DMS53 (cell line): ENCODE data around the gene DLG2.

Experiments
- DNase-seq: peaks from one replicate; lab custom pipeline; 2025; lab: John Stamatoyannopoulos, UW

DLG2 gene

GRCh38 chr11:83921447-83922192, 1705.5 kb downstream of the DLG2 start:
- DNase-seq = no peak

DNA sequence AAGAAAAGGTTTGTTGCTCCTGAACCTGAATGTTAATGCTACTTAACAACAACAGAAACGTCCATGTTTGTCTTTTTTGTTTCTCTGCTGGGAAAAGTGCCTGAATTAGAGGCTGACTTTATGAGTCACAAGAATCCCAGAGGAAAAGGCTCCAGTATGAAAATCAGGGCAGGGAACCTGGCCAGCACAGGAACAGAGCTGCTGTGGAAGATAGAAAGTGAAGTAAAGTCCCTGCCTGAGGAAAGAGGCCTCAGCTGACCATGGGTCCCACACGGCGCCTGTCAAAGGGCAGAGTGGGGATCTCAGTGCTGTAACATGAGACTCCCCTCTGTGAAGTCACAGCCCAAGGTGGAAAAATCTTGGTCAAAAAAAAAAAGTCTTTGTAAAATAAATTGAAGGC, 1708.7 kb downstream of the DLG2 start:
- DNase-seq = no peak

- DNase-seq = no peak
These were observed 1712.1 kb downstream of the DLG2 start for GRCh38 chr11:83914995-83915394.

GRCh38 chr11:83909579-83910534, 1717.3 kb downstream of the DLG2 start:
- no peak for DNase-seq

DNA sequence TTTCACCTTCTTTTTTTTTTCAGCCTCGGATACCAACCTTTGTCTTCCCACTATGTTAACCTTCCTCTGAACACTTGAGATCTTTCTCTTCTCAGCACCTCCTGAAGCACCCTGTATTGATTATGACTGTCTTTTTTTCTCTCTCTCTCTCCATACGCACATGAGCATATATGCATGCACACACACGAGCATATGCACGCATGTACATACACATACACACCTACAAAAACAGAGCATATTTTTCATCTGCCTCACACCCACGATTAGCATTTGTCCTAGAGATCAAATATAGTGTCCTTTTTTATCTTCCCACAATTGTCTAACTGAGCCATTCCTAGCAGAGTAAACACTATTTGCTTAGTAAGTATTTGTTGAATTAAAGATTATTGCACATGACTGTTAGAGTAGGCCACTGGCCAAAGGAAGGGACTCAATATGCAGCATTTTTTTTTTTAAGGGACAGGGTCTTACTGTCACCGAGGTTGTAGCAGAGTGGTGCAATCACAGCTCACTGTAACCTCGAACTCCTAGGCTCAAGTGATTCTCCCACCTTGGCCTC, 1718.8 kb downstream of the DLG2 start:
- DNase-seq = no peak

GRCh38 chr11:83895516-83895915, 1731.6 kb downstream of the DLG2 start:
- no peak for DNase-seq

DNA sequence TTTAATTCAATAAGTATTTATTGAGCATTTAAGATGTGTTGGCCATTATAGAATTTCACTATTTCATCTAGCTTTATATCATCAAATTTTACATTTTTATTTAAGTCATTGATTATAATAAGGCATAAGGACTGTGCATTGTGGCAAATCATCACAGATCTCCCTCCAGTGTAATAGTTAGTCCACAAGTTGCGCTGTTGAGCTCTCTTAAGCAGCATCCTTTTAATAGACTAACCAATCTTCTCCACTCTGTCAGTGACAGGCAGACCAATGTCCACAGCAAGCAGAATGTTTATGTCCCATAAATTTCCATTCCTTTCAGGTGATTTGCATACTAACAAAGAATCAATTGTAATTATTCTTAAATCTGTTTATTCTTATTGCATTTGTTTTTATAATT, 1745.7 kb downstream of the DLG2 start:
- DNase-seq = peak; percentile 46

DNA sequence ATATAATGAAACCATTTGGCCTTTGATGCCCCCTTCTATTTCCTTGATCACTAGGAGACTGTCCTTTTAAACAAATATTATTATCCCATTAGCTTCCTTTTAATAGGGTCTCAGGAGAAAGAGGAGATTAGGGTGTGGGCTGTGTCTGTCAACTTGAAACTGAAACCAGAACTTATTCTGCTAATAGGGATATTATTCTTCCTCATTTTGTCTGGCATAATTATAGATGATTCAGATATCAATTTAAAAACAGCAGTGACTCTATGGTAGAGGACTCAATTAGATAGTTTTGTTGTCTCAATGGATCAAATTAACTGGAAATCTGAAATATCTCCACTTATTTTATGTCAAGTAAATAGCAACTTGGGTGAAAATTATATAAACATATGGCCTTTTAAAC, 1756.1 kb downstream of the DLG2 start:
- no peak for DNase-seq

DNA sequence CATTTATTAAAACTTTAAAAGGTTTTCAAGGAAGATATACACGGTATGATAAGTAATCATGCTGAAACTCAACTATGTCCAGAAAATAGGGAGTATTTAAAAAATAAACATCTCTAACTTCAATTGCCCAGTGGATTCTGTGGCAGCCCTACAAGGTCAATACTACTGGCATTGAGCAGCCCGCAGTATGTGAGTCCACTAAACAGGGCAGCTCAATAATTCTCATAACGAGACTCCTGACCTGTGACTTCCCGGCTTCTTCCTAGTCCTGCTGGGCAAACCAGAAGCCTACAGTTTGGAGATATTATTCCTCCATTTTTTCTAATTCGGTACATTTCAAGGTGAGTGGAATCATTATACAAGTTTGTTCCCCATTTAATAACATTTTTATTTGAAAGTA, 1760.5 kb downstream of the DLG2 start:
- DNase-seq = no peak

- DNase-seq = peak; percentile 73
These were observed 1761.3 kb downstream of the DLG2 start for GRCh38 chr11:83865636-83866461.

DNA sequence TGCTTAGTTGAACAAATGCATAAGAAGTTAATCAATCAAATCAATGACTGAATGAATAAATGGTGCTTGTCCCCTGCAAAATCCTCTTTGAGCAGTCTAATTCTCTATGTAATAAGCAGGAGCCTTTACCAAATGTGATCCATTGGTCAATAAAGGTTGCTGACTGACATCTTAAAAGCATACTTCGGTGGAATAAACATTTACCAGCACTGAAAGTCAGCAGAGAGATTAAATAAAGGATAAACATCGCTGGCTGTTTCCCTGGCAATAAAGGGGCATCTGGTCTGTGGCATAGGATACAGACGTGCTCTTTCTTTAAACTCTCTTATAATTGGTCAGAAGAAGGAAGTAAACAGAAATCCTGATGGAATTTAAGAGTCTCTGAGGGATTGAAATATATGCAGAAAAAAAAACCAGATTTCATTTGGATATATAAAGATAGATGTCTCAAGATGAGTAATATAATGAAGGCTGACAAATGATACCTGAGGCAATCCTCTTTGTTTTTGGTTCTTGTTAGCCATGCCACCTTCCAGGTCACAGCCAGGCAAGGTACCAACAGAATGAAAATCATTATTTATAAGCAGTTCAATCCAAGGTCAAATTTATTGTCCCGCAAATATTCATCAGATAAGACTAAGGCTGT, 1762.6 kb downstream of the DLG2 start:
- no peak for DNase-seq

DNA sequence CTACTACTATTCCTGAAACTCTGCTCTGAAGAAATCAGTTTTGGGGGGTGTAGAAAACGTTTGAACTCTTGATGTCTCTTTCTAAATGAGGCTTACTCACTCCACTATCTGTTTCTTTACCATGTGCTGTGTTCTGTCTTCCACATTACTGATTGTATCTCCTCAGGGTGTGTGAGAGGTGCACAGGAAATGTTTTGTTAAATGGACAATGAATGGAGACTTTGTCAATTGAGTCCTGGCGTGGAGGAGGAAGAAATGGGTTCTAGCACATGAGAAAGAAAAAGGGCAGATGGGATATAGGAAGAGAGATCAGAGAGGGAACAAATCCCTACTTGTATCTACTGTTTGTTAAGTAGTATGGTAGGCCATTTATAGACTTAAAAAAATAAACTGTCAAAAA, 1763.9 kb downstream of the DLG2 start:
- no peak for DNase-seq

- DNase-seq = no peak
These were observed 1764.5 kb downstream of the DLG2 start for GRCh38 chr11:83862691-83863090.

- DNase-seq = no peak
These were observed 1765.1 kb downstream of the DLG2 start for GRCh38 chr11:83862033-83862432.

DNA sequence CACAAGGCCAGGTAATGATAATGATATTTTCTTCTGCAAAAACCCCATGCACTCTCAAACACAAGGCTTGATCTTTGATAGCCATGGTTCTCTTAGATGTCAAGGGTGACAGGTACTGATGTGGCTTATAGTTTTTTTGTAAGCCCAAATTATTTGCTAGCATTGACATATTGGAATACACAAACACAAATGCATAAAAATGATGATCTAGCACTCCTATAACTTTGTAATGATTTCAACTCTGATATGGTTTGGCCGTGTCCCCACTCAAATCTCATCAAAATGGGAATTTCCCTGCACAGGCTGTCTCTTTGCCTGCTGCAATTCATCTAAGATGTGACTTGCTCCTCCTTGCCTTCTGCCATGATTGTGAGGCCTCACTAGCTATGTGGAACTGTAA, 1768.5 kb downstream of the DLG2 start:
- no peak for DNase-seq

DNA sequence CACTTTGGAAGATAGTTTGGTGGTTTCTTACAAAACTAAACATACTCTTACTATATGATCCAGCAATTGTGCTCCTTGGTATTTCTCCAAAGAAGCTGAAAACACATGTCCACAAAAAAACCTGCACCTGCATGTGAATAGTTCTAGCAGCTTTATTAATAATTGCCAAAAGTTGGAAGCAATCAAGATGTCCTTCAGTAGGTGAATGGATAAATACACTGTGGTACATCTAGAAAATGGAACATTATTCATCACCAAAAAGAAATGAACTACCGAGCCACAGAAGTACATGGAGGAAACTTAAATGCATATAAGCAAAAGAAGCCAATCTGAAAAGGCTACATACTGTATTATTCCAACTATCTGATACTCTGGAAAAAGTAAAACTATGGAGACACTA, 1771.9 kb downstream of the DLG2 start:
- no peak for DNase-seq

GRCh38 chr11:83852775-83853442, 1774.2 kb downstream of the DLG2 start:
- peak; percentile 58 for DNase-seq

DNA sequence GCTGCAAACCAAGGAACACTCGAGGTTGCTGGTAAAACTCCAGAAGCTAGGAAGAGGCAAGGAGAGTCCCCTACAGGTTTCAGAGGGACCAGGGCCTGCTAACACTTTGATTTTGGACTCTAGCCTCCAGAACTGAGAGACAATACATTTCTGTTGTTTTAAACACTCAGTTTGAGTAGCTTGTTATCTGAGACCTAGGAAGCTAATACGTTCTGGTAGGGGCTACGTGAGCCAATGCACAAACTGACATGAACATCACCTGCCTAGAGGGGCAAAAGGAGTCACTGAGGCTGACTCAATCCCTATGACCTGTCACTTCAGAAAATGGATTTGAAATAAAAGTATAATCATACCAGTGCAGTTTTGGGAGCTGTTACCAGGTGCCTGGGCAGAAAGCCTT, 1775.1 kb downstream of the DLG2 start:
- DNase-seq = no peak

- DNase-seq = no peak
These were observed 1779.6 kb downstream of the DLG2 start for GRCh38 chr11:83847467-83848034.

DNA sequence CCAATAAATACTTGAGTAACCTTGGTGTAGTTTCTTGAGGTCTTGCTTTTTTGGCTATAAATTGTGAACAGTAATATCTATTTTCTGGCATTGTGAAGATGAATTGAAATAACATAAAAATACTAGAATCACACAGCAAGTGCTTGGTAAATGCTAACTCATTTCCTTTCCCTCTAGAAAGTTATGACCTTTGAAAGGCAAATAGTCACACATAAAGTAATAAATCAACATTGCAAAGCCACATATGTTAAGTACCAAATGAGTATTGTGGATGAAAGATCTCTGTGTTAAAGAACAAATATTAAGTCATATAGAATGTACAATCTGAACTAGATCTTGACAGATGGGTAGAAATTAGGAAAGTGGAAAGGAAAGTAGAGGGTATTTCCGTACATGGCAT, 1781.3 kb downstream of the DLG2 start:
- peak; percentile 55 for DNase-seq

DNA sequence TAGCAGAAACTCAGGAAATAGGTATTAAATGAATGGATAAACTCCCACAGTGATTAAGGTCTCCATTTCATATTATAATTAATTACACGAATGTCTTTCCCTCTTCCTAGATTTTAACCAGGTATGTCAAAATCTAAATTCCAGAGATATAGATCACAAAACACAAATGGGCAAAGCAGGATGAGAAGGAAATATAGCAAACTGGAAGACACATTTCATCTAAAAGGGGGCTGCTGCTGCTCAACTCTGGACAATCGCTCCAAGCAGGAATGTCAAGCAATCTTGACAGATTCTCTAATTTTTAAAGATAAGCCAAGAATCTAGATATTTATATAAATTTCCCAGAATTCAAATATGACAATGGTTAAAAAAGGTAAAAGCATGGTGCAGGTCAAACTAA, 1786.8 kb downstream of the DLG2 start:
- DNase-seq = no peak
